ENCODE results near the gene RIMBP3C.
"Not testable (repeated sequence)": the region's sequence is repeated elsewhere in the genome, so short reads cannot be mapped to it uniquely, and the experiment has no call there.

GRCh38 chr22:21549558-21549957 is 1.7 kb downstream of the RIMBP3C start:
- TF ChIP-seq POLR2AphosphoS5, SPI1, POLR2A (IDR thresholded peaks at IDR 0.05; ENCODE audit: low read depth, low read length): not testable (repeated sequence)

Data from GM12891 (cell line).